Activated CD8-positive, alpha-beta memory T cell treated with anti-CD3 and anti-CD28 coated beads for 36 hours (primary cell): Measurements from ENCODE around the gene E2F8. TPM values are rescaled to one million over a fixed set of nuclear protein-coding genes. Genes with fewer than 3 reads are reported as not detected.

Source experiments
- CTCF ChIA-PET: fragments of 350-600 bp; sonication (Branson Sonifier 250); formaldehyde crosslinking; loops from one replicate; lab custom pipeline; 2021; ENCODE audit warnings: antibody characterized with exemption; lab: Charles Lee
- POLR2A ChIA-PET: fragments of 350-600 bp; sonication (Branson Sonifier 250); formaldehyde crosslinking; loops from one replicate; lab custom pipeline; 2021; ENCODE audit warnings: antibody characterized with exemption; lab: Charles Lee
- total RNA-seq, 2 experiments: library from RNA; stranded (reverse); gene quantifications; one replicate each; pipeline ENCODE4 v1.2.3, GENCODE V29; 2021

The E2F8 gene
- total RNA-seq, 2 experiments from 2014 or later, result 13.3 to 14.6 TPM

- ChIA-PET POLR2A (no interaction called here), CTCF (interaction anchor here (1.2 kb wide), 1 partner anchor 9 kb away, joined by 4 read pairs; no protein-coding TSS in a partner anchor)
These were observed 12.5 kb upstream of the E2F8 start for GRCh38 chr11:19253153-19253745.

- ChIA-PET CTCF (interaction anchor here (1.2 kb wide), 1 partner anchor 10 kb away, joined by 4 read pairs; no protein-coding TSS in a partner anchor), POLR2A (no interaction called here)
These were observed 11.8 kb upstream of the E2F8 start for GRCh38 chr11:19252394-19253152.

- ChIA-PET POLR2A (no interaction called here), CTCF (no interaction called here)
These were observed 10.8 kb upstream of the E2F8 start for GRCh38 chr11:19251577-19251976.

- ChIA-PET CTCF (no interaction called here), POLR2A (no interaction called here)
These were observed 6.1 kb upstream of the E2F8 start for GRCh38 chr11:19246816-19247215.

GRCh38 chr11:19245351-19245750 is 4.6 kb upstream of the E2F8 start:
- CTCF ChIA-PET, result interaction anchor here (0.8 kb wide), 1 partner anchor 497 kb away, joined by 3 read pairs; no protein-coding TSS in a partner anchor
- POLR2A ChIA-PET, result no interaction called here

GRCh38 chr11:19244621-19245020 is 3.9 kb upstream of the E2F8 start:
- POLR2A ChIA-PET, result no interaction called here

GRCh38 chr11:19244084-19244483 is 3.3 kb upstream of the E2F8 start:
- ChIA-PET CTCF (interaction anchor here (0.5 to 0.9 kb wide), 2 partner anchors 121 to 412 kb away, joined by 3 read pairs; no protein-coding TSS in a partner anchor), POLR2A (no interaction called here)

More at GRCh38 chr11:19244621-19245020, 3.9 kb upstream of the E2F8 start:
- CTCF ChIA-PET, result interaction anchor here (0.5 to 0.8 kb wide), 2 partner anchors 412 to 498 kb away, joined by 3 read pairs; no protein-coding TSS in a partner anchor

- CTCF ChIA-PET, result interaction anchor here (0.9 kb wide), 1 partner anchor 121 kb away, joined by 3 read pairs; no protein-coding TSS in a partner anchor
- POLR2A ChIA-PET, result no interaction called here
These were observed 2.9 kb upstream of the E2F8 start for GRCh38 chr11:19243613-19244012.

GRCh38 chr11:19243143-19243542 is 2.4 kb upstream of the E2F8 start:
- ChIA-PET CTCF (interaction anchor here (0.9 kb wide), 1 partner anchor 121 kb away, joined by 3 read pairs; no protein-coding TSS in a partner anchor), POLR2A (no interaction called here)

GRCh38 chr11:19242179-19242932 is 1.6 kb upstream of the E2F8 start:
- ChIA-PET CTCF (no interaction called here), POLR2A (no interaction called here)

- CTCF ChIA-PET, result no interaction called here
- POLR2A ChIA-PET, result interaction anchor here (1.2 kb wide), 1 partner anchor 125 kb away, joined by 3 read pairs; the partner anchor contains the start of gene ZDHHC13
These were observed 774 bp upstream of the E2F8 start for GRCh38 chr11:19241260-19242178.

GRCh38 chr11:19239039-19239438 is 1.7 kb downstream of the E2F8 start:
- ChIA-PET POLR2A (no interaction called here), CTCF (no interaction called here)

GRCh38 chr11:19237813-19238212 is 2.9 kb downstream of the E2F8 start:
- ChIA-PET CTCF (interaction anchor here (1.2 kb wide), 1 partner anchor 22 kb away, joined by 3 read pairs; no protein-coding TSS in a partner anchor), POLR2A (no interaction called here)

- POLR2A ChIA-PET, result no interaction called here
- CTCF ChIA-PET, result interaction anchor here (1.2 kb wide), 1 partner anchor 23 kb away, joined by 3 read pairs; no protein-coding TSS in a partner anchor
These were observed 3.4 kb downstream of the E2F8 start for GRCh38 chr11:19237381-19237780.

- POLR2A ChIA-PET, result no interaction called here
- CTCF ChIA-PET, result interaction anchor here (0.7 kb wide), 1 partner anchor 323 kb away, joined by 3 read pairs; no protein-coding TSS in a partner anchor
These were observed 6.4 kb downstream of the E2F8 start for GRCh38 chr11:19234231-19234817.

- ChIA-PET CTCF (no interaction called here), POLR2A (no interaction called here)
These were observed 7.7 kb downstream of the E2F8 start for GRCh38 chr11:19232910-19233503.

- ChIA-PET CTCF (no interaction called here), POLR2A (no interaction called here)
These were observed 11.1 kb downstream of the E2F8 start for GRCh38 chr11:19229671-19230070.

GRCh38 chr11:19228968-19229367 is 11.8 kb downstream of the E2F8 start:
- ChIA-PET POLR2A (no interaction called here), CTCF (no interaction called here)
